Heart left ventricle (tissue), 16 donors: ENCODE data around the gene ZNF423. TPM values are rescaled to one million over a fixed set of nuclear protein-coding genes. Genes with fewer than 3 reads are reported as not detected.

Source experiments
- ATAC-seq, 4 donors: fragments of 200-7000 bp; cut with Tn5 transposase; one replicate each; pipeline ENCODE4 v1.9.1; 2020 to 2022; ENCODE audit warnings: moderate library complexity in 4 of 4, mild to moderate bottlenecking in 3 of 4, moderate number of reproducible peaks in 1 of 4
- DNase-seq, 5 donors: peaks; one replicate each; pipeline ENCODE4 v3.0.0-alpha.2; 2020
- H3K27ac ChIP-seq, 12 donors: fragments of 200-600 bp; sonication (generic) in 4 of 12; one replicate each; pipeline versions ENCODE4 v1.5.0 to v1.8.0; 2016 to 2022; ENCODE audit warnings: mild to moderate bottlenecking in 2 of 12
- H3K27me3 ChIP-seq, 9 donors: fragments of 200-600 bp; sonication (generic) in 2 of 9; one replicate each; pipeline versions ENCODE4 v1.5.1 to v1.8.0; 2016 to 2022; ENCODE audit warnings: mild to moderate bottlenecking in 3 of 9
- H3K36me3 ChIP-seq, 9 donors: fragments of 200-600 bp; sonication (generic) in 2 of 9; one replicate each; pipeline versions ENCODE4 v1.5.0 to v1.8.0; 2018 to 2022; ENCODE audit warnings: mild to moderate bottlenecking in 2 of 9
- H3K4me1 ChIP-seq, 12 donors: fragments of 200-600 bp; sonication (generic) in 4 of 12; one replicate each; pipeline versions ENCODE4 v1.5.0 to v1.8.0; 2016 to 2022; ENCODE audit warnings: mild to moderate bottlenecking in 3 of 12
- H3K4me3 ChIP-seq, 12 donors: fragments of 200-600 bp; sonication (generic) in 4 of 12; one replicate each; pipeline versions ENCODE4 v1.5.0 to v1.8.0; 2017 to 2022; ENCODE audit warnings: mild to moderate bottlenecking in 9 of 12, moderate library complexity in 4 of 12
- H3K9me3 ChIP-seq, 12 donors: fragments of 200-600 bp; sonication (generic) in 4 of 12; one replicate each; pipeline versions ENCODE4 v1.5.0 to v1.8.0; 2016 to 2022; ENCODE audit warnings: mild to moderate bottlenecking in 1 of 12
- POLR2A ChIP-seq, 2 donors: fragments of 450-650 bp; IDR thresholded peaks; one replicate each; pipeline ENCODE4 v1.6.1; 2017; ENCODE audit warnings: antibody characterized with exemption in 2 of 2, mild to moderate bottlenecking in 2 of 2, moderate library complexity in 2 of 2
- WGBS, 4 donors: extraction: QIAGEN DNeasy Blood & Tissue Kit in 2 of 4; methylation state at CpG; one replicate each; pipeline versions ENCODE4 v1.1.5 to v1.1.7; 2013 to 2018; 5-methylcytosine and 5-hydroxymethylcytosine counted together
- intact Hi-C, 10 donors: fragments of 100-400 bp; cut with DNase I; formaldehyde crosslinking; loops; one replicate each; pipeline versions ENCODE4 v1.11.1 to v1.14.2; 2022
- polyA plus RNA-seq, 2 donors: library from polyadenylated mRNA; stranded (reverse); fragments of 200-250 nt; gene quantifications; one replicate each; pipeline ENCODE4 v1.2.3, GENCODE V29; 2013
- total RNA-seq, 9 donors: library from RNA; depleted of rRNA in 2 of 9; stranded (reverse); fragments of >200 nt in 2 of 9; fragmentation: NEBNext Ultra II Directional in 3 of 9; extraction: Animal tissue kit (Norgen Biotek cat#: 25700) in 3 of 9; gene quantifications; one replicate each; pipeline versions ENCODE4 v1.1.0 to v1.2.4, GENCODE V29; 2016 to 2023
- TF ChIP-seq, protein P1 (sequence below), 12 donors: fragments of 200-600 bp; sonication (generic) in 4 of 12; IDR thresholded peaks; one replicate each; pipeline versions ENCODE4 v1.5.0 to v1.8.0; 2018 to 2022; ENCODE audit warnings: antibody characterized with exemption in 12 of 12, mild to moderate bottlenecking in 5 of 12
- donor health status: ischemic (EF 13 %, LVEDD 7.1; RV severe dilation, severe dysfunction).
- donor health status: healthy with polysubstance abuse.
- donor health status: DM: no; HTN: yes; CAD: no.
- donor health status: DM: no; HTN: no; CAD: no.
- donor health status: ischemic (EF 25% LVEDD 6.9; RV normal size, moderate dysfunction).
- donor health status: ischemic (EF 25% LVEDD 5.7; RV mildly dilated, moderate dysfunction).
- donor health status: healthy.
- donor health status: DM: yes; HTN: yes; CAD: no.
- donor health status: ischemic (EF 35%, LVEDD 5.7; RV mildly dilated, moderate dysfunction).
- donor health status: nonischemic (EF 11% LVEDD 7.7; RV severe dilation, severe dysfunction).
- donor health status: DM: yes; HTN: yes; CAD: no.
- donor health status: PGD.
- donor health status: ischemic (EF 29% LVEDD 5.4; RV normal size, mild dysfunction).
- donor health status: nonischemic (EF 23%, LVEDD 6.1; RV moderate dilation, normal function).

The ZNF423 gene
- total and polyA plus RNA-seq, 11 donors = 1.8 to 10.4 (median 5.7) TPM

DNA sequence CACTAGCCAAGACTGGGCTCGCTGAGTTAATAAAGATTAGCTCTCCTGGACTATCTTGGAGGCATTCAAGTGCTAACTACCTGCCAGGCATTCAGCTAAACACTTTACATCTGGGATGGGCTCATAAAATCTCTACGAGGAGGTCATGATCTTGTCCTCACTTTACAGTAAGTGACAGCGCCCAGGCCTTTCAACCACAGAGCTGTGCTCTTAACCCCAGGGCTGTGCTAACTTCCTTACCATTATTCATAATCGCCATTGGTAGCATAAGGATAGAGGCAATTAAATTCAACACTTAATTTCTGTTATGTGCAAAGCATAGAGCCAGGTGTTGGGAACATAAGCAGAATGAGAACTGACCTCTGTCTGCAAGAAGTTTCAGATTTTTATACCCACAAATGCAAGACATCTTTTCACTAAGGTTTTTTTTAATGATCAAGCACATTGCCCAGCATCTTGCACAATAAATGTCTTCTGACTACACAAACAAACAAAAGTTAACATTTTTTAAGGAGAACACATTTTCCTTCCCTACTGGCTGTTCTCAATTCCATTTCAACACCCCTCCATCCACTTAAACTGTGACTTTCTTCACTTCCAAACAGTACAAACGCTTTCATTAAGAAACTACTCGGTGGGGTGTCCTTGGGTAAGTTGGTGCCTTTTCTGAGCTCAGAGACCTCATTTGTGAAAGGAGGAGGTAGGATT is 310.0 kb downstream of the ZNF423 start:
- H3K4me3 ChIP-seq = no peak overlapping the region
- peaks cover 0 to 4% (median 0%) of the 10 kb centered on the region in 12 donors for H3K4me1 ChIP-seq
- no peak overlapping the region for H3K27ac ChIP-seq
- H3K36me3 ChIP-seq = no peaks in the 10 kb centered on the region
- ATAC-seq (no peak), DNase-seq (no peak)
- no peak for TF ChIP-seq POLR2A (IDR thresholded peaks at IDR 0.05)
- TF ChIP-seq, protein P1, sequence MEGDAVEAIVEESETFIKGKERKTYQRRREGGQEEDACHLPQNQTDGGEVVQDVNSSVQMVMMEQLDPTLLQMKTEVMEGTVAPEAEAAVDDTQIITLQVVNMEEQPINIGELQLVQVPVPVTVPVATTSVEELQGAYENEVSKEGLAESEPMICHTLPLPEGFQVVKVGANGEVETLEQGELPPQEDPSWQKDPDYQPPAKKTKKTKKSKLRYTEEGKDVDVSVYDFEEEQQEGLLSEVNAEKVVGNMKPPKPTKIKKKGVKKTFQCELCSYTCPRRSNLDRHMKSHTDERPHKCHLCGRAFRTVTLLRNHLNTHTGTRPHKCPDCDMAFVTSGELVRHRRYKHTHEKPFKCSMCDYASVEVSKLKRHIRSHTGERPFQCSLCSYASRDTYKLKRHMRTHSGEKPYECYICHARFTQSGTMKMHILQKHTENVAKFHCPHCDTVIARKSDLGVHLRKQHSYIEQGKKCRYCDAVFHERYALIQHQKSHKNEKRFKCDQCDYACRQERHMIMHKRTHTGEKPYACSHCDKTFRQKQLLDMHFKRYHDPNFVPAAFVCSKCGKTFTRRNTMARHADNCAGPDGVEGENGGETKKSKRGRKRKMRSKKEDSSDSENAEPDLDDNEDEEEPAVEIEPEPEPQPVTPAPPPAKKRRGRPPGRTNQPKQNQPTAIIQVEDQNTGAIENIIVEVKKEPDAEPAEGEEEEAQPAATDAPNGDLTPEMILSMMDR (IDR thresholded peaks at IDR 0.05) = no peak
- no peaks in the 10 kb centered on the region for H3K9me3 ChIP-seq
- intact Hi-C loops = no loop called here
- no peaks in the 10 kb centered on the region for H3K27me3 ChIP-seq
- 72 to 76% (median 74%) methylated on average over 6 of the region's 6 CpGs for WGBS, 4 donors

DNA sequence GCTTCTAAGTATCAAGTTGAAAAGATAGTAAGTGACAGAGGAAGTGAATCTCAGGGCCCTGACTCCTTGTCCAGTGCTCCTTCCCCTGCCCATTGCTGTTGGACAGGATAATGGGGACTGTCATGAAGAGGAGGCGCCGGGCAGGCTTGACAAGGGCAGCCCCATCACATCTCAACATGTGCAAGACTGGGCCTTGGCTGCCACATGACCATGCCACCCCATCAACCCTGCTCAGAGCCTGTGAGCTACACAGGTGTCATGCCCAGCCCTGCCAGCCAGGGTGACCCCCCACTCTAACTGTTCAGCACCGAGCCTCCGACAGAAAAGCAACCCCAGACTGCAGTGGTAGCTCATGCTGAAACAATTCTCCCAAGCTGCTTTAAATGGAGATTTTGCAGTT is 310.7 kb downstream of the ZNF423 start:
- no peak for ATAC-seq
- Histone ChIP-seq H3K4me3 (no peak overlapping the region), H3K36me3 (no peaks in the 10 kb centered on the region), H3K9me3 (no peaks in the 10 kb centered on the region), H3K4me1 (peaks cover 0 to 4% (median 0%) of the 10 kb centered on the region in 12 donors), H3K27ac (no peak overlapping the region), H3K27me3 (no peaks in the 10 kb centered on the region)
- DNase-seq = no peak
- TF ChIP-seq, protein P1 (IDR thresholded peaks at IDR 0.05) = no peak
- no peak for TF ChIP-seq POLR2A (IDR thresholded peaks at IDR 0.05)
- intact Hi-C loops = no loop called here
- WGBS, 4 donors = 97 to 100% (median 99%) methylated on average over 2 to 4 of the region's 4 CpGs

DNA sequence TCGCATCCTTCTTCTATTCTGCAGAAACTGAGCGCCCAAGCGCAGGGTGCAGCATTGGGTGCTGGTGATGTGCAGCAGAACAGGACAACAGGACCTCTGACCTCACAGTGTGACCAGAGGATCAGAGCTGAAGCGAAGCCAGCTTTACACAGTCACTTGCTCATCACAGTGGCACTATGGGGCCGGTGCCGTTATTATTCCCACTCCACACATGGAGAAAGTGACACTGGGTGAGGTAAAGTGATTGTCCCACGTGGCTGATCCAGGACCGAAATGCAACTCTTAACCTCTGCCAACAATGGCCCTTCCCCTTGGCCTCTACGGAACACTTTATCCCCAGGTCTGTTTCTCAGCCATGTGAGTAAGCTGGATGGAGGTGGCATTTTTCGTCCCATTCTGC is 311.1 kb downstream of the ZNF423 start:
- 92 to 96% (median 96%) methylated on average over 10 of the region's 10 CpGs for WGBS, 4 donors
- no peaks in the 10 kb centered on the region for H3K27me3 ChIP-seq
- H3K36me3 ChIP-seq = no peaks in the 10 kb centered on the region
- intact Hi-C loops = no loop called here
- H3K9me3 ChIP-seq = no peaks in the 10 kb centered on the region
- H3K4me1 ChIP-seq = peaks cover 0 to 7% (median 0%) of the 10 kb centered on the region in 12 donors
- DNase-seq (no peak), ATAC-seq (no peak)
- TF ChIP-seq POLR2A (IDR thresholded peaks at IDR 0.05) = no peak
- TF ChIP-seq, protein P1 (IDR thresholded peaks at IDR 0.05) = no peak
- no peak overlapping the region for H3K4me3 ChIP-seq
- H3K27ac ChIP-seq = no peak overlapping the region

DNA sequence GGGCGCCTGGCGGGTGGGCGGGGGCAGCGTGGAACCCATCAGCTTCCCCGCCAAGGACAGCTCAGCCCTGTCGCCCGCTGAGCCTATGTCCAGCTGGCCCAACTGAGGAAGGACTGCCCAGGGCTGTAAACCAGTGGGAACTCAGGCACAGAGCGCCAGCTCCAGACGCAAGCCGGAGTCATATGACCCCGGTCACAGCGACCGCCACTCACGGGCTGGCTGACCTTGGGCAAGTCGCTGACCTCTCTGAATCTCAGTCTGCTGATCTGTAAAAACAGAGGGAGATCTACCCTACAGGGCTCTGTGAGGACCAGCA is 312.3 kb downstream of the ZNF423 start:
- intact Hi-C loops = no loop called here
- H3K27me3 ChIP-seq = no peaks in the 10 kb centered on the region
- DNase-seq (no peak), ATAC-seq (no peak)
- WGBS, 4 donors = 88 to 100% (median 95%) methylated on average over 7 to 15 of the region's 15 CpGs
- TF ChIP-seq POLR2A (IDR thresholded peaks at IDR 0.05) = no peak
- TF ChIP-seq, protein P1 (IDR thresholded peaks at IDR 0.05) = no peak
- H3K9me3 ChIP-seq = no peaks in the 10 kb centered on the region
- H3K27ac ChIP-seq = no peak overlapping the region
- peaks cover 0 to 17% (median 0%) of the 10 kb centered on the region in 12 donors for H3K4me1 ChIP-seq
- no peaks in the 10 kb centered on the region for H3K36me3 ChIP-seq
- H3K4me3 ChIP-seq = no peak overlapping the region
